HG03439 (cell line): ENCODE data around the gene ASTN1.

ENCODE experiments used
- ATAC-seq: cut with Tn5 transposase; IDR thresholded peaks from one replicate; pipeline ENCODE4 v1.9.1; 2021; ENCODE audit warnings: mild to moderate bottlenecking, moderate library complexity; ENCODE audit not compliant: unreplicated experiment

The ASTN1 gene

GRCh38 chr1:176934370-176934769 lies 230.1 kb downstream of the ASTN1 start:
- no peak for ATAC-seq

- no peak for ATAC-seq
These were observed 232.1 kb downstream of the ASTN1 start for GRCh38 chr1:176932114-176933104.

GRCh38 chr1:176931526-176931925 lies 233.0 kb downstream of the ASTN1 start:
- ATAC-seq = no peak

GRCh38 chr1:176926330-176927086 lies 238.0 kb downstream of the ASTN1 start:
- no peak for ATAC-seq

- ATAC-seq = no peak
These were observed 239.3 kb downstream of the ASTN1 start for GRCh38 chr1:176925223-176925622.

- no peak for ATAC-seq
These were observed 241.2 kb downstream of the ASTN1 start for GRCh38 chr1:176923283-176923682.

GRCh38 chr1:176919386-176920378 lies 244.8 kb downstream of the ASTN1 start:
- ATAC-seq = no peak

- no peak for ATAC-seq
These were observed 258.9 kb downstream of the ASTN1 start for GRCh38 chr1:176905648-176906047.

GRCh38 chr1:176904057-176904751 lies 260.3 kb downstream of the ASTN1 start:
- no peak for ATAC-seq

GRCh38 chr1:176903474-176903873 lies 261.0 kb downstream of the ASTN1 start:
- ATAC-seq = no peak

GRCh38 chr1:176899321-176899720 lies 265.2 kb downstream of the ASTN1 start:
- ATAC-seq = no peak

GRCh38 chr1:176897350-176898236 lies 266.9 kb downstream of the ASTN1 start:
- ATAC-seq = peak; percentile 67

- ATAC-seq = no peak
These were observed 268.3 kb downstream of the ASTN1 start for GRCh38 chr1:176896216-176896615.

- ATAC-seq = no peak
These were observed 270.1 kb downstream of the ASTN1 start for GRCh38 chr1:176894450-176894849.

GRCh38 chr1:176893625-176894352 lies 270.7 kb downstream of the ASTN1 start:
- ATAC-seq = no peak

- no peak for ATAC-seq
These were observed 276.0 kb downstream of the ASTN1 start for GRCh38 chr1:176888471-176889032.

GRCh38 chr1:176885751-176886150 lies 278.8 kb downstream of the ASTN1 start:
- no peak for ATAC-seq

GRCh38 chr1:176885341-176885740 lies 279.2 kb downstream of the ASTN1 start:
- ATAC-seq = no peak
